NCI-H446 treated with DMSO at 0.1 percent for 48 hours (cell line): ENCODE data around the gene CDKN2B.
"Not testable (repeated sequence)": the region's sequence is repeated elsewhere in the genome, so short reads cannot be mapped to it uniquely, and the experiment has no call there.

Experiments
- DNase-seq: peaks from one replicate; lab custom pipeline; 2025; lab: John Stamatoyannopoulos, UW

The CDKN2B gene, protein sequence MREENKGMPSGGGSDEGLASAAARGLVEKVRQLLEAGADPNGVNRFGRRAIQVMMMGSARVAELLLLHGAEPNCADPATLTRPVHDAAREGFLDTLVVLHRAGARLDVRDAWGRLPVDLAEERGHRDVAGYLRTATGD

DNA sequence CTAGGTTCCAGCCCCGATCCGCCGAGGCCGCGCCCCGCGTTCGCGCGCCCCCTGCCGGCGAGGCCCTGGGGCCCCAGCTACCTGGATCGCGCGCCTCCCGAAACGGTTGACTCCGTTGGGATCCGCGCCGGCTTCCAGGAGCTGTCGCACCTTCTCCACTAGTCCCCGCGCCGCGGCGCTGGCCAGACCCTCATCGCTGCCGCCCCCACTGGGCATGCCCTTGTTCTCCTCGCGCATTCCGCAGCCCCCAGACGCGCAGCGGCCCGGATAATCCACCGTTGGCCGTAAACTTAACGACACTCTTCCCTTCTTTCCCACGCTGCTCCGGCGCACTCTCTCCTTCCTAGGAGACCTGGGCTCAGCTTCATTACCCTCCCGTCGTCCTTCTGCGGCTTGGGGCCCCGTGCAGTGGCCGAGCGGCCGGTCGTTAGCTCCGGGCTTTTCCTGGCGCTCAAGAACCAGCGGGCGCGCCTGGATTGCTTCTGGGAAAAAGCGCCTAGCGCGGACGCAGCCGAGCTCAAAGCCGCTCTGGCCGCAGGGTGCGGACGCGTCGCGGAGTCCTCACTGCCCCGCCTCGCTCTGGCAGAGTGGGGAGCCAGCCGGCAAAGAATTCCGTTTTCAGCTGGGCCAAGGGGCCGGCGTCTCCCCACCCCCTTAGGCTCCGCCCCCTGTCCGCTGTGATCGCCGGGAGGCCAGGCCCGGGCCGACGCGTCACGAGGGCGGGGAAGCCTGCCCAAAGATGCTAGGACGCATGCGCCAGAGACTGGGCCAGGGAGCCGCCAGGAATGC, at the start of gene CDKN2B:
TSS of gene CDKN2B (minus strand) at position 589 of the 789 bp plus-strand sequence. CDS start at position 237, 352 bp downstream.
- peak; percentile 94 for DNase-seq

DNA sequence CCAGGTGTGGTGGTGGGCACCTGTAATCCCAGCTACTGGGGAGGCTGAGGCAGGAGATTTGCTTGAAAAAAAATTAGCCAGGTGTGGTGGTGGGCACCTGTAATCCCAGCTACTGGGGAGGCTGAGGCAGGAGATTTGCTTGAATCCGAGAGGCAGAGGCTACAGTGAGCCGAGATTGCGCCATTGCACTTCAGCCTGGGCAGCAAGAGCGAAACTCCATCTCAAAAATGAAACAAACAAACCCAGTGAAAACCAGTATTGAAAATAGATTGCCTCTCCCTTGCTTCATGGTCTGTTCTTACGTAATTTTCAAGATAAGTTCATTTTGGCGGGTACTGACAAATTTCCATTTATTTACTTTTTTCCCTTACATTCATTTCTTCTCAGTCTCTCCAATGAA, 48.9 kb upstream of the CDKN2B start:
- not testable (repeated sequence) for DNase-seq

DNA sequence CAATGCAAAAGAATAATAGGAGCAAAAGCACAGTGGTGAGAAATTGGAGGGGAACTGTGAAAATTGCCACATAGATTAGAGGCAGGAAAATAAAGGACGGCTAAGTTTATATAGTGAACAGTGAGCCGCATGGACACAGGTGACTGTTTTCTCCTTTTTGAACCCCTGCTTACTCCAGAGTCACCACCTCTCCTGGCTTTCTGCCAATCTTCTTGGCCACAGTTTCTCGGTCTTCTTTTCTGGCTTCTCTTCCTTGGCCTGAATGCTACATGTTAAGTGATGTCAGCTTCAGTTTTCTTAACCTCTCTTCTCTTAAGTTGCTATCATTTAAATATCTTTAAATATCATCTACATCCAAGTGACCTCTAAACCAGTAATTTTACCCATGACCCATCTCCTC, 47.3 kb upstream of the CDKN2B start:
- no peak for DNase-seq

DNA sequence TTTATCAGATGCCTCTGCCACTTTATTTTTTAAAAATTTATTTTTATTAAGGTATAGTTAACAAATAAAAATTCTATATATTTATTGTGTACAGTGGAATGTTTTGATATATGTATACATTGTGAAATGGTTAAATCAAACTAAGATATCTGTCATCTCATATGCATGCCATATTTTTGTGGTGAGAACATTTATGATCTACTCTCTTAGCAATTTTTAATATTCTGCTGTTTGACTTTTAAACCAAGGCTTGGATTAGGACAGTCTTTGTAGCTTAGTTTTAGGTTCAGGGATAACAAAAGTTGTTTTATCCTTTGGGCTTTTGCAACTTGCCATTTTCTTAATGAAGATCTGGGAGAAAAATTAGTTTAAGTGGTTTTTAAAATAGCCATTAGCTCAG, 46.0 kb upstream of the CDKN2B start:
- DNase-seq, result no peak

DNA sequence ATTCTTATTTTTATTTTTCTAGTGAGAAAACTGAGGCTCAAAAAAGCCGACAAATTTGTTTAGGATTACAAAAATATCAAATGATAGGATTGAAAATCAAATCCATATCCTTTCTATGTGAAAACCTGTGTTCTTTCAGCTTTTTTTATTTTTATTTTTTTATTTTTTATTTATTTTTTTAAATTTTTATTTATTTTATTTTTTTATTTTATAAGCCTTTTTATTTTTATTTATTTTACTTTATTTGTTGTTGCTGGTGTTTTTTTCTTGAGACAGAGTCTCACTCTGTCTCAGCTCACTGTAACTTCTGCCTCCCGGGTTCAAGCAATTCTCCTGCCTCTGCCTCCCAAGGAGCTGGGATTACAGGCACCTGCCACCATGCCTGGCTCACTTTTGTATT, 45.4 kb upstream of the CDKN2B start:
- no peak for DNase-seq

DNA sequence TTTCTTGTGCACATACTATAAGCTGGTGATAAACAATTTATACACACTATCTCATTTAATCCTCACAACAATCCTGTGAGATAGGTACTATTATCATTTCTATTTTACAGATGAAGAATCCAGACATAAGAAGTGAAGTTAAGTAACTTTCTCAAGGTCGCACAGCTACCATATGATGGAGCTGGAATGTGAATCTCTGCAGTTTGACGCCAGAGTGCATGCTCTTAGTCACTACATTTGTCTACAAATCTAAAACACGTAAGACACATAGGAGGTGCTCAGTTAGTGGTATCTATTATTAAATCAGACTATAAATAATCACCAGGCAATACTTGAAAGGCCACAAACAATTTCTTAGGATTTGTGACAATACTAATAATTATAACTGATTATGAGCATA, 45.0 kb upstream of the CDKN2B start:
- DNase-seq, result no peak

DNA sequence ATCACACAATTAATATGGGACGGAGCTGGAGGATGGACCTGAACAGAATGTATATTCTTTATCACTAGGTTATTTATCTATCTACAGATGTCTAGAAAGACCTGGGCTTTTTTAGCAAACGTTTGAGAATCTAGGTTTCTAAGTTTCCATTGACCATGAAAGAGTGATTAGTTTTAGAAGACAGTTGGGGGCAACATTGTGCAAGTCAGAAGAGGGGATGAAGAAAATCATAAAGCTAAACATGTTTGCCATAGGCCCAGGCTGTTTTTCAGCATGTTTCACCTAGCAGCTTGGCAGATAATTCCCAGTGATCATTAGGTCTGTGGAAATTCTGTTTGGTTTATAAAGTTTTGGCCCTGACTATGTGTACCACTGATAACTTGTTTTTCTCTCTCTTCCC, 44.1 kb upstream of the CDKN2B start:
- DNase-seq, result no peak

DNA sequence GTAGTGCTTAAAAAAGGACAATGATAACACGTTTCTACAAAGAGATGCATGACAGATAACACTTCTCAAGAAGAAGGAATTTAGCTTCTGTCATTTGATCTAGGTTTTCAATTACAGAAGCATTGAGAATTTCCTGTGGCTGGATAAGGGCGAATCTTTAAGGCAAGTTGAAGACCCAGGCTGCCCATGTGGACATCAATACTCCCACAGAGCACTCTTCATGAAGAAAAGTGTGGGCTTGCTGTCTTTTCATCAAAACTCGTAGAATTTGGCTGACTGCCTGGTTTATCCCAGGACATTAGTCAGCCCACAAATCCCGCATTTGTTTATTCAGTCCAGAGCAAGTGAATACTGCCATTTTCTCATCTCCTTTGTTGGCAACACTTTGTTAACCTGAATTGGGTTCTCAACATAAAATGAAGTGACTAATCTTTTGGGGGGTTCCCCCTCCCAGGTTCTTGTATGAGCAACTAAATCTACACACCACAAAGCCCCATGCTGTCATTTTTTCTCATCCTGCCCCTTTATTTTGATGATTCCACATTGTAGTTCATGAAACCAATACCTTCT, 43.4 kb upstream of the CDKN2B start:
- DNase-seq, result peak; percentile 41

DNA sequence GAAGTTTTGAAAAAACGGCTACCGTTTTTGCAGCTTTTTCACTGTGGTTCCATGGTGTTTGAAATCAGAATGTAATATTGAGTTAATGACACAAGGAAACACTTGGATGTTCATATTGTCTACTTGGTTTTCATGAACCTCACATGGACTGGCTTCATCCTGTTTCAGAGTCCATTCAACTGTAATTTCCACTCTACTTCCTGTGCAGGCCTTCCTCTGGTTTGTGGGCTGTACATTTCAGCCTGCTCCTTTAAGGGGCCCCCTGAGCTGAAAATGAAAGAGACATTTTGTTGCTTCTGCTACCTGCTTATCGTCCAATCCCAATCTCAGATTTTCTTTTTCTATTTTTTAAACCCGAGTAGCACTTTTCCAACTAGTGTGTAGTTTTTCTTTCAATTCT, 41.8 kb upstream of the CDKN2B start:
- no peak for DNase-seq

DNA sequence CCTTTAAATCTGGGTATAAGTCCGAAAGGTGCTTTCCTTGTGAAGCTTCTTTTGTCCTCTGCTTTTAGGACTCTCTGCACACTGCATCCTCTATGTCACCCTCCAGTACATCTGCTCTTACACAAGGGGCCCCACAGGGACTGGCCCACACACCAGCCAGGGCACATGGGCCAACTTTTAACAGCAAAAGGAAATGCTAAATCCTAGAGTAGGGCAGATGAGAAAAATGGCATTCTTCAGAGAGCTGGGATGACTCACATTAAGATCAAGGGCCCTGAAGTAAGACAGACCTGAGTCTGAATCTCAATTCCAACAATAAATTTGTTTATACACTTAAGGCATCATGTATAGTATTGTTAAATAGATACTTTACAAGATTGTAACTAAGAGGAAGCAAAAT, 40.3 kb upstream of the CDKN2B start:
- DNase-seq, result no peak

DNA sequence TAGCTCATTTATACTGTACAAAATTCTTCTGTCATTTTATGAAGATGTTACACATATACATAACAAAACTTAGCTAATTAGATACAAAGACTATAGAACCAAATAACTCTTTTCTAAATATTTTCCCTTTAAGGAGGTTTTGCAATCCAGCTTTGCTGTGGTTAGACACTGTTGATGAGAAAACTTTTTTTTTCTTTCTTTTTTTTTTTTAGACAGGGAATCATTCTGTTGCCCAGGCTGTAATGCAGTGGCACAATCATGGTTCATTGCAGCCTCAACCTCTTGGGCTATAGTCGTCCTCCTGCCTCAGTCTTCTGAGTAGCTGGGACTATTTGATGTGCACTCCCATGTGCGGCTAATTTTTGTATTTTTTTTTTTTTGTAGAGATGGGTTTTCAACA, 38.5 kb upstream of the CDKN2B start:
- no peak for DNase-seq

DNA sequence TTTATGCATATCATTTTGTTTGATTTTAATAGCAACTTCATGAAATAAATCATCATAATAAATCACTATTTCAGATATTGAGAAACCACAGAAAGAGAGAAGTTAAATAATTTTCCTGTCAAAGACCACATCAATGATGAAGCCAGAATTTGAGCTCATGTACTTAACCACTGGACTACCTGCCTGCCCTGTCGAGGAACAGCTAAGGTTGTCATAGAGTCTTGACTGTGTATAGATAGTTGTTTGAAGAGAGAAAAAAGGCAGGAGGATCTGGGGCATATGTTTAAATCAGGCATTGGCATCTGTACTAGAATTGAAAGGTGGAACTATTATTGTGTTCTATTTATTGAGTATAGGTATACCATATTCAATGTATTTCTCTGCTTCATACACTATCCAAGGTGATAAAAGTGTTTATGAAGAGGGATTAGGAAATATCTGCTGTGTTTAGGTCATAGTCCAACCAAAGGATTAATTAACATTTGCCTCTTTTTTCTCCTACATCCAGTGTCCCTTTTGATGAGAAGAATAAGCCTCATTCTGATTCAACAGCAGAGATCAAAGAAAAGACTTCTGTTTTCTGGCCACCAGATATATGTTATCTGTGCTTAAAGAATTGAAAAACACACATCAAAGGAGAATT, 37.3 kb upstream of the CDKN2B start:
- no peak for DNase-seq

DNA sequence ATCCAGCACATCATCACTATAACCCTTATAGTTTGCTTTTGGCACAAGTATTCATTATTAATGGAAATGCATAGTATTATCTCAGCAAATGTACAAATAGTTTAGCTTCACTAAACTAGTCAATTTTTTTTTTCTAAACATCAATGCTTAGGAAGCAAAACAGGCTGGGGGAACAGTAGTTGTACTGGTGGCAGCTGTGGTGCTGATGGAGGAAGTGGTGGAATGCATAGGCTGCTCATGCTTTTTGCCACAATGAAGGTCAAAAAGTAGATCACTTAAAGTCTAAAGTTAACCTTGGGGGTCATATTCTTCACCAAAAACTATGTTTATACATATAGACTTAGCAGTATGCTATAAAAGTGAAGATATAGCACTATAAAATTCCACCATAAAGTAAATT, 36.3 kb upstream of the CDKN2B start:
- DNase-seq, result no peak

DNA sequence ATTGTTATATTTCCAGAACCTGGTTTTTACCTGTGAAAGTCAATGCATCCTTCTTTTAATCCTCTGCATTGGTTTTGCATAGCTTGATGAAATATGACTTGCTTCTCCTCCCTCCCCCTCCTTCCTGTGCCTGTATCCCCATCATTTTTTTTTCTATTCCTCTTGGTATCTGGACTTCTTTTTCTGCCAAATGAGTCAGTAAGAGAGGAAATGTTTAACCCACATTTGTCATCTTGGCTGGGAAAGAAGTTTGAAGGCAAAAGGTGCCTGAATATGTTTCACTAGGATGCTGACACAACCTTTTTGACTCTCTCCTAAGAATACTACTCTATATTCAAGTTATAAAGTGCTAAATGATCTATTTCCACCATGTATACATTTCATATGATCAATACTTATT, 35.5 kb upstream of the CDKN2B start:
- DNase-seq, result no peak

DNA sequence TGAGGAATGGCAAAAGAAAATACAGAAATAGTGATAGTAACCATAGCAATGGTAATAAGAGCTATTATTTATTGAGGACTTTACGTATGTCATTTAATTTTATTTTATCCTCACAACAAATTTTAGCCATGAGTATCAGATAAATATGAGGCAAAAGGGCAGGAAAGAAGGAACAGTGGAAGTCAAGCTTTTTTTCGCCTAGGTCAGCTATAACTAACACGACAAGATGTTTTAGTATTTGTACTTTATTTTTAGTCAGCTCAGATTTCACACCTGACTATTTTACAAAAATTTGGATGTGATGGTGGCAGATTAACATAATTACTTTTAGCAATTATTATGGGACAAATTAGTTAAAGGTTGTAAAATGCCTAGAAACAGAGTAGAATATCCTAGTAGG, 34.8 kb upstream of the CDKN2B start:
- DNase-seq, result no peak

DNA sequence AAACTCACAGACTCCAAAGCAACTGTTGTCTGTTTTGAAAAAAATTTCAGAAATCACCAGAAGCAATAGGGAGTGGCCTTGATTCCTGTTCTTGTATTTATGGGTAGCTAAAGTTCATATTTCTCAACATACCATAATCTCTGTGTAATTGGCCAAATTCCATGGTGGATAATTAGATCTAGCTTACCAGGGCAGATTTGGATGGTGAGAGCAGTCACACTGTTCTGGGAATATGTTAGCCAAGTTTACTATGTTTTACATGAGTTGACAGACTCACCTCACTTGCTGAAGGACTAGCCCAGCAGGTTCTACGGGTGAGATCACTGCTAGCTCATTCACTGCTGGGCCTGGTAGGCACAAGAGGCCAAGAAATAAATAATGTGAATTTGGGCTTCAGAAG, 32.7 kb upstream of the CDKN2B start:
- peak; percentile 18 for DNase-seq

DNA sequence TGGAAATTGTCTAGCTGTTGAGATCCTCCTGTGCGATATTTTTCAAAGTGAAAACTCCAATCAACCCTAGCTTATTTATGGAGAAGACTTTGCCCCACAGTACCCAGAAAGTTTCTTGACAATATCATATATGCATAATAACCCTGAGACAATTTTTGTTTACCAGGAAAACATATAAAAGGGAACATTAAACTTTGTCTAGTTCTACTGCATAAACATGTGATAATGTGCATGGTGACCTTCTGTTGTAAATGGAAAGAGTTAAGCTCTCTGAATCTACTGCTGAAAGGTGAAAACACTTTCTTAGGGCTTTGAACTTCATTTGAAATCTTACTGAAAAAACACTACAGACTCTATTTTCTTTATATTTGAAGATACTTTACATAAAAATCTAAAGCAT, 32.2 kb upstream of the CDKN2B start:
- DNase-seq, result no peak

DNA sequence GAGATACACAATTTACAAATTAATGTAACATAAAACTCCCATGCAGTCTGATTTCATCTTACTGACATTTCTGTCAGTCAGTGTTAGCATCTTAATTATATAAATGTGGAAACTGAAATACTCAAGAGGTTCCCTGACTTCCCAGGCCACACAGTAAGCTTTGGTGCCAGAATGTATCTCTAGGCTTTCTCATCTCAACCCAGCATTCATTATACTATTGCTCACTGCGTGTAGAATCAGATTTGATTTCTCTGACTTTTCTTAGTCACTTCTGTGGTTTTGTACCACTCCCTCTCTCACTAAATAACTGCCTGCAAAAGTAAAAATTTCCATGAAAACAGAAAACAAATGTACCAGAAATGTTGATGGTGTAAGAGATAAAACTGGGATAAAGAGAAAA, 31.7 kb upstream of the CDKN2B start:
- no peak for DNase-seq

DNA sequence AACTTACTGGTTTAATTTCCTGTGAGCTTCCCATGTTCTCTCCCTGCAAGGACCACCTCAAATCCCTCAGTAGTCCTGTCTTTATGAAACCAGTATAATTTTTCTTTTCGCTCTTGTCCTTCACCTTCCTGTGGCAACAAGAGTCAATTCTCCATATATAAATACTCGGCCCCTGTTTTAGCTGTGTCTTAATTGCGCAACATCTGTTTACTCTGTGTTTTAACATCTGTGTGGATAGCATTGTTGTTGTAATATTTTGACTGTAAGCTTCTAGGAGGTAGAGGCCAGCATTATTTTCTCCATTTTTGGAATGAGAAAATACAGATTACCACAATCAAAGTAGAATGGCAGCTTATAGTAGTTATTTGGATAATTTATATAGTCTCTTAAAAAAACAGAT, 30.2 kb upstream of the CDKN2B start:
- no peak for DNase-seq

DNA sequence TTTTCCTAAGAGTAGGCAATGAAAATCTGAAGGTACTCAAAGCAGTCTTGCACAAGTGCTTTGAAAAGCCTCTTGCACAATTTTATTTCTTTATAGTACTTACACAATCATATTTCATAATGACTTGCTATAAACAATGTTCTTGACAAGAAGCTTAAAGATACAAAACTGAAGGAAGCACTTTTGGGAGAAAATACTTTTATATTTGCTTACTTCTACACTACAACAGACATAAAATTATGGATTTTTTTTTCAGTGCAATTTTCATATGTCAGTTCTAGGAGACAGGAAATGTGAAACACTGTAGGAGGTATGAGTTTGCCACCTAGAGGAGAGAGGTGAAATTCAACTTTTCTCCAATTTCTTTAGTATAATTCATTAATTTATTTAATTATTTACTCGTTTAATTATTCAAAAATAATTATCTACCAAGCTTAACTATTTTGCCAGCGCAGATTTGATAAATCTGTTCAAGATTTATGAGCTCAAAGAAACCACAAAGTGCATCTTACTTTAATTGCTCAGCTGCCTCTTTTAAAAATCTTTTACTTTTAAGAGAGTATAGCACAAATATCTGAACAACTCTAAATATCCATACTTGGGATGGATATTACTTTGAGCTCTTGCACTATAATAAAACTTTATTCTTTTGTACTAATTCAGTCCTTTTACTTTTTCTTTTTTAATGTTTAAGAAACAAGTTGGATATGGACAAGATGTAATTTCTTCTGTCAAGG, 29.0 kb upstream of the CDKN2B start:
- DNase-seq, result peak; percentile 40

DNA sequence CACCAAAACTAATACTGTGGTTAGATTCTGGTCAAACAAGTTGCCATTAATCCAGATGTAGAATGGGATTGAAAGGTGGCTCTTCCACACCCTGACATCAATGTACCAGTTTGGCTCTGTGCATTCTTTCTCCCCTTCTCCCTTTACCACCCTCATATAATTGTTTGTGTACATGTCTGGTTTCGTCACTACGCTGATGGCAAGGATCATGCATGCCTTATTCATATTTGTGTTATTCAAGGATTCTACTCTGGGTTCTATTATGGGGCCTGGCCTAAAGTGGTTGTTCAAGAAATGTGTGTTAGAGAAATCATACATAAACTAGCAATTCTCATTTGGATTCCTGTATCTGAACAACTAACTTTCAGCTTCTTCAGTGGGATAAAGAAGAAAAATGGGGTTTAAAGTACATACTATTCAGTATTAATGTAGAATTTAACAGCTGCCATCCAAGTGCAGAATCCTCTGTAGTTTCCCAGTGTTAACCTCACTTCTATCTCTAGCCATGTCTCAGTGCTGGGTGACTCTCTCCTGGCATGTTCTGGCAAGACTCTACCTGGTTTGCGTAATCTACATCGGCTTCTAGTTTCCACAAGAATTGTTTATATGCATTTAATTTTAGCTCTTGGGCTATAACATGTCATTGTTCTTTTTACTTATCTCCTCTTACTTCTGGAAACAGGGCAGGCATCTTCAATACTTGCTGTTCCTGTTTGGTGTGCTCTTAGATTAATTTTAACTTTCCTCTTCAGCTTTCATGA, 27.9 kb upstream of the CDKN2B start:
- no peak for DNase-seq

DNA sequence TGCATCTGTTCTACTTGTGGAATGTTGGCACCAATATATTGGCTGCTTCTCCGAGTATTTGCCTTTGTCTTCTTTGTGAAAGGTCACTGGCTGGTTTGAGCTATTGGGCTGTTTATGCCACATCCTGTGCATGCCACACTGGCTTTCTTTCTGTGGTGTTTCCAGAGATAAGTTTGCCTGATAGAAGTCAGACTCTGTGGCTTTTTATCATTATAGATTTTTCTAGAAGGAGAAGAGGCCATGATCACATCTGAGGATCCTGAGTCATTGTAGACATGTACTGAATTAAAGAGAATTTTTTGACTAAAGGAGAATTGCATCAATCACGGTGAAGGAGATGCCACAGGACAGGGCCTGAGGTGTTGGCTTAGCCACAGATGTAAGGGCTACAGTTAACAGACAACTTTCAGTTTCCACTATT, 26.5 kb upstream of the CDKN2B start:
- DNase-seq, result no peak
